GM12872 (cell line): ENCODE measurements around the gene CABP7.

ENCODE experiments used
- TF ChIP-seq, protein P1 (sequence below): IDR thresholded peaks from 3 replicates; pipeline ENCODE4 v1.5.1; 2011; ENCODE audit warnings: low read depth, mild to moderate bottlenecking, low read length, moderate library complexity; ENCODE audit not compliant: insufficient read depth

CABP7 gene

DNA sequence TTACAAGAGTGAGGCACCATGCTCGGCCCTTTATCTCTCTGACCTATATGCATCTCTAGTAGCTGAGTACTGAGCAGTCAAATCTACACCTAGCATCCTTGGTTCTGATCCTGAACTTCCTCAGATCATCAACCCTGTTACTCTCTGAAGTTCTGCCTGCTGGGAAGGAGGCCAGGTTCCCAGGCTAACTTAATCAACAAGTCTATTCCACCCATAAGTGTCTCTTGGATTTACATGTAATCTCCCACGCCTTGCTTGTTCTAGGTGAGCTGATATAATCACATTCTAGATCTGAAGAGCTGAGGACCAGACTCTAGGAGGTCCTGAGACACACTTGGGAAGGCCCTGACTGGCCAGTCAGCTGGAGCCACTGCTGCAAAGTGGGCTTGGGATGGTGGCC lies 22.1 kb downstream of the CABP7 start:
- TF ChIP-seq, protein P1, sequence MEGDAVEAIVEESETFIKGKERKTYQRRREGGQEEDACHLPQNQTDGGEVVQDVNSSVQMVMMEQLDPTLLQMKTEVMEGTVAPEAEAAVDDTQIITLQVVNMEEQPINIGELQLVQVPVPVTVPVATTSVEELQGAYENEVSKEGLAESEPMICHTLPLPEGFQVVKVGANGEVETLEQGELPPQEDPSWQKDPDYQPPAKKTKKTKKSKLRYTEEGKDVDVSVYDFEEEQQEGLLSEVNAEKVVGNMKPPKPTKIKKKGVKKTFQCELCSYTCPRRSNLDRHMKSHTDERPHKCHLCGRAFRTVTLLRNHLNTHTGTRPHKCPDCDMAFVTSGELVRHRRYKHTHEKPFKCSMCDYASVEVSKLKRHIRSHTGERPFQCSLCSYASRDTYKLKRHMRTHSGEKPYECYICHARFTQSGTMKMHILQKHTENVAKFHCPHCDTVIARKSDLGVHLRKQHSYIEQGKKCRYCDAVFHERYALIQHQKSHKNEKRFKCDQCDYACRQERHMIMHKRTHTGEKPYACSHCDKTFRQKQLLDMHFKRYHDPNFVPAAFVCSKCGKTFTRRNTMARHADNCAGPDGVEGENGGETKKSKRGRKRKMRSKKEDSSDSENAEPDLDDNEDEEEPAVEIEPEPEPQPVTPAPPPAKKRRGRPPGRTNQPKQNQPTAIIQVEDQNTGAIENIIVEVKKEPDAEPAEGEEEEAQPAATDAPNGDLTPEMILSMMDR, result no peak

DNA sequence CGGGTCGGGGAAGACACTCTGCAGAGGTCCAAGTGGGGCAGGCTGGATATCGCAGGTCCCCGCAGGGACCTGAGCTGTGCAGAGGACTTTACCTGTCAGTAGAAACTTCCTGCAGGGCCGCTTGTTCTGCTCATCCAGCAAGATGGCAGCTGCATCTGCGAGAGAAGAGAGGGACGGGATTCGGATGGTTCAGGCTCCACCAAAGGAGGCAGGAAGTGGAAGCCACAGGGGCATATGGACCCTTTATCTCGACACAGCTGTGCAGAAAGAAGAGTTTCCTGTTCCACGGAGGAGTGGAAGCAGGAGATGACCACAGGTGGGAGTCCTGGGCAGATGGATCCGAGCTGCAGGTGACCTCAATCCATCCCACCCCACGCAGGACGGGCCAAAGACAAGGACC lies 22.5 kb downstream of the CABP7 start:
- TF ChIP-seq, protein P1, result no peak

DNA sequence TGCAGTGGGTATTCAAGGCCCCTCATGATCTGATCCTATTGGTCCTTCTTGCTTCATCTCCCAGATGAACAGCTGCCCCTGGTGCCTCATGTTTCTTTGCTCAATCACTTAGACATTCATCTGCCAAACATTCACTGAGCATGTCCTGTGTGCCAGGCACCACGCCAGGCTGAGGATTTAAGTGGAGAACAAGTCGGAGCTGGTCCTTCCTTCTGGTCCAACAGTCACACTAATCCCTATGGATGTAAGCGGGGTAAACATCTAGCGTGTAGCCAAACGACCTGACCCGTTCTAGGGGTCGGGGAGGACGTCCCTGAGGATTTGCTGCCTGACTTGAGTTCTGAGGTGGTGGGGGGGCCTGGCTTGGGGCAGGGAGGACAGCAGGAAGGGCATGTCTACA lies 25.1 kb downstream of the CABP7 start:
- TF ChIP-seq, protein P1, result no peak

DNA sequence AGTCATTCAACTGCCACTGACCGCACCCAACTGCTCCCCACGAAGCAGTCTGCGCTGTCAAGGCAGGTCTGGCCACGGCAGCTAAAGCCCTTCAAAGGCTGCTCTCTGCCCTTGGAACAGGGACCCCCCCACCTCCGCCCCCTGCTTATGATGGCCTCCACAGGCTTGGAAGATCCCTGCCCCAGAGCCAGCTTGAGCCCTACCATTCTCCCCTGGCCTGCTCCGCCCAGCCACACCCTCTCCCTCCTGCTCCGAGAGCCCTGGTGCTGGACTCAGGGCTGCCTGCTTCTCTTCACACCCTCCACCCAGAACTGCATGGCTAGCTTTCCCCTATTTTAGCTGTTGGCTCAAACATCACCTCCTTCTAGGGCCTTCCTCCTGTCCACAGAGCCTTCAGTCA lies 28.0 kb downstream of the CABP7 start:
- TF ChIP-seq, protein P1, result no peak

DNA sequence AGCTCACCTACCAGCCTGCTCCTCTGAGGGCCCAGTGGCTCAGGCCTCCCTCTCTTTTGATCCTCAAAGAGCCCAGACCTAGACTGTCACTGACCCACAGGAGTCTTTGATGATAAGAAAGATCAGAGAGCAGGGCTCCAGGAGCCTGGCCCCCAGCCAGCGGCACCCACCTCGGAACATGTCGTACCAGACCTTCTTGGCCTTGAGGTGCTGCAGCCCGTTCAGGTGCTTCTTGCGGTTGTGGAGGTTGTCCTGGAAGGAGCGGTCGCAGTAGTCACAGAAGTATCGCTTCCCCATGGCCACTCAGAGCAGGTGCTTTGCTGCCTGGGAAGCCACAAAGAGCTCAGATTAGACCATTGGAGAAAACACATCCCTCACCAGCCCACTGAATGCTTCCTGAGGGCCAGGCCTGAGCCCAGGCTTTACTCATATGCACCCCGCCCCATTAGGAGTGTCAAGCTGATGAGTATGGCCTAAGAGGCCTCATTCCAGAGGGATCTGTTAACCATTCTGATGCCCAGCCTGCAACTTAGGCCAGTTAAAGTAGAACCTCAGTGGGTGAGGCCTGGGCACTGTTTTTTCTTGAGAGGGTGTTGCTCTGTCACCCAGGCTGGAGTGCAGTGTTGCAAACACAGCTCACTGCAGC lies 28.6 kb downstream of the CABP7 start:
- TF ChIP-seq, protein P1, result no peak

DNA sequence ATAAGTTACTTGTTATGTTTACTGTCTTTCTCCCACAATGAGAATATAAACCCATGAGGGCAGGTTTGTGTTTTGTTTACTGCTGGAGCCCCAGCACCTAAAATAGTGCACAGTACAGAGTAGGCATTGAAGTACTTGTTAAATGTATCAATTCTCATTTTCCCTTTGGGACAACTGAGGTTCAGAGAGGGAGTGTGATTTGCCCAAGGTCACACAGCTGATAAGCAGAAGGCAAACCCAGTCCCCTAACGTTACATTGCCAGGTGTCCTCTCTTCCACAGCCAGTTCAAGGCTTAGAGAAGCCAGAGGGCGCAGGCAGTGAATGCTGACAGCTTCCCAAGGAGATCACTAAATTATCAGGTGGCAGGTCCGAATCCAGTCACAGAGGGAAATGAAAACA lies 30.2 kb downstream of the CABP7 start:
- TF ChIP-seq, protein P1, result no peak

DNA sequence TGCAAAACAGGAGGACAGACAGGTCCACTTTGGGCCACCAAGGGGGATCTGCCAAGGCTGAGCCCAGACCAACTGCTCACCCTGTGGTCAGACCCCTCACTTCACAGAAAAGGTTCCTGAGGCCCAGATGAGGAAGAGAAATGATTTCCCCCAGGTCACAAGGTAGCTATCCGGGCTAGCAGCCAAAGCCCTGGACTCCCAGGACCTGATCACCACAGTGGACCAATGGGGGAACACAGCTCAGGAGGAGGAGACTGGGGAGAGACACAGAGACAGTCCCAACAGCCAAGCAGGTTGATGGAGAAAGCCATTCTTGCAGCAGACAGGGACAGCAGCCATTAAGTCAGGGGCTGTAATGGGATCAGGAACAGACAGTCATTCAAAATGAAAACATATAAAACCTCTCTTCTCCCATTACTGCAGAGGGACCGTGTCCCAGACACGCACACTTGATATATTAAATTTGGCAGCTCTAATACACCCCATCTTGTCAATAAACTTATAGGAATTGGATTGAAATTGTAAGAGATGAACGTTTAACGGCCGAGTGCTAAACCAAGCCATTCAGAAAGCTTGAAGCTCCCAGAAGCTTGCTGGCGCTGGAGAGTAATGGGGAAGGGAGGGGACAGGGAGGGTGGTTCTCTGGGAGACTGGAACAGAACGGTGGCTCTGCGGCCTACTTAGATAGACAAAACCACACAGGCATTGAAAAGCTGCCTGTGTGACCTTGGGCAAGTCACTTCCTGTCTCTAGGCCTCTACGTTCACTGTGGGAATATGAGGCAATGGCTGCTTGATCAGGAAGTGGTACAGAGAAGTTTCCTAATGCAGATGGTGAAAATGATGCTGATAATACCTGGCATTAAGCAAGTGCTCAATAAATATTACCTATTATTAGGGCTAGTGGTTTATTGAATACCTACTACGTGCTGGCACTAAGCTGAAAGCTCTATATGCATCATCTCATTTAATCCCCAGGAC lies 31.0 kb downstream of the CABP7 start:
- TF ChIP-seq, protein P1, result no peak
